NCI-H1417 (cell line): Measurements from ENCODE around the gene MAP4K1.
"Not testable (repeated sequence)": the region's sequence is repeated elsewhere in the genome, so short reads cannot be mapped to it uniquely, and the experiment has no call there.

Source experiments
- DNase-seq, 3 experiments: peaks; one replicate each; lab custom pipeline; 2025; lab: John Stamatoyannopoulos, UW

Gene MAP4K1

GRCh38 chr19:38650911-38651584 lies 33.3 kb upstream of the MAP4K1 start:
- no peak for DNase-seq

- no peak for DNase-seq
Observed at GRCh38 chr19:38650172-38650775, 32.5 kb upstream of the MAP4K1 start.

- DNase-seq: peak in 1 of 3 experiments; percentile 14
Observed at GRCh38 chr19:38649305-38650171, 31.8 kb upstream of the MAP4K1 start.

GRCh38 chr19:38648769-38649304 lies 31.1 kb upstream of the MAP4K1 start:
- peak in 2 of 3 experiments; percentile 3 to 24 for DNase-seq

- DNase-seq: peak in 2 of 3 experiments; percentile 42 to 59
Observed at GRCh38 chr19:38647966-38648768, 30.4 kb upstream of the MAP4K1 start.

GRCh38 chr19:38647368-38647965 lies 29.7 kb upstream of the MAP4K1 start, which contains the start of gene ACTN4:
Gene ACTN4 (plus strand): TSS chr19:38647649. CDS start chr19:38647746, 97 bp downstream.
- peak; percentile 96 to 99 (median 97) for DNase-seq

- DNase-seq: no peak
Observed at GRCh38 chr19:38644719-38645118, 27.0 kb upstream of the MAP4K1 start.

- DNase-seq: no peak
Observed at GRCh38 chr19:38642176-38642575, 24.4 kb upstream of the MAP4K1 start.

- DNase-seq: no peak
Observed at GRCh38 chr19:38640368-38640767, 22.6 kb upstream of the MAP4K1 start.

GRCh38 chr19:38639679-38640078 lies 21.9 kb upstream of the MAP4K1 start:
- peak in 1 of 3 experiments; percentile 28 for DNase-seq

- DNase-seq: no peak
Observed at GRCh38 chr19:38638461-38638860, 20.7 kb upstream of the MAP4K1 start.

- DNase-seq: no peak
Observed at GRCh38 chr19:38635483-38636399, 18.0 kb upstream of the MAP4K1 start.

- DNase-seq: peak; percentile 28 to 68 (median 56)
Observed at GRCh38 chr19:38634757-38635482, 17.2 kb upstream of the MAP4K1 start.

GRCh38 chr19:38632476-38633213 lies 14.9 kb upstream of the MAP4K1 start:
- no peak for DNase-seq

- peak in 1 of 3 experiments; percentile 32 for DNase-seq
Observed at GRCh38 chr19:38631811-38632475, 14.2 kb upstream of the MAP4K1 start.

GRCh38 chr19:38631301-38631700 lies 13.5 kb upstream of the MAP4K1 start:
- not testable (repeated sequence) for DNase-seq

- DNase-seq: no peak
Observed at GRCh38 chr19:38629568-38629967, 11.8 kb upstream of the MAP4K1 start.

GRCh38 chr19:38626401-38626800 lies 8.6 kb upstream of the MAP4K1 start:
- no peak for DNase-seq
